ENCODE results near the gene TMCO2. TPM values are rescaled to one million over a fixed set of nuclear protein-coding genes. Genes with fewer than 3 reads are reported as not detected.

The TMCO2 gene
- total and polyA plus RNA-seq, 7 experiments from 2014 or later, result not detected

DNA sequence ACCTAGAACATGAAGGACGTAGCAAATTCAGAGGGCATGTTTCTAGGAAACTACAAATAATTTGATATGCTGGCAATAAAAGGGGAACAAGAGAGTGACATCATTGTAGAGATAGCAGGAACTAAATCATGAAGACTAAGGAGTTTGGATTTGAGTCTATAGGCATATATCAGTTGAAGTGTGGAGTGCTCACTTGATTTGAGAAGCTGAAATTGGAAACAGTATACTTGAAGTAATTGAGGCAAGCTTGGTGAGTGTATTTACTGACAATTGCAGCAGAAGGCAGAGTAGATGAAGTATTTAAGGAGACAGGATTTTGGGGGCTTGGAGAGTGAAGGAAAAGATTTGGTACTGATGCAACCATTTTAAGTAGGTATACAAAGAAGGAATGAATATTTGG, 6.4 kb upstream of the TMCO2 start:
- CTCF ChIA-PET, result interaction anchor here (0.7 to 1.1 kb wide), 2 partner anchors 89 to 269 kb away, joined by 3 read pairs; no protein-coding TSS in a partner anchor

DNA sequence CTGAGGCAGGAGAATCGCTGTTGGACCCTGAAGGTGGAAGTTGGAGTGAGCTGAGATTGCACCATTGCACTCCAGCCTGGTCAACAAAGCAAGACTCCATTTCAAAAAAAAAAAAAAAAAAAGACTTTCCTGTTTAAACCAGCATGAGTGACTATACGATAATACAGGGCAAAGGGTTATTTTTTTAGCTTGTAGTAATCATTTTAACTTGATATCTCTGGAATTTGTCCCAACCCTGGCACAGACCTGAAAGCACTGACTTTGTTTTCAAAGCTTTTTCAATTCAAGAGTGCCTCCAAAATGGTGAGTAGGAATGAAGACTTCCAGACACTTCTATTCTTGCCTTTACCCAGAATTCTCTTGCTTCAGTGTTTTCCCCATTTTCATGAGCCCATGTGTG, 4.4 kb upstream of the TMCO2 start:
- Histone ChIP-seq H3K27ac (ENCODE audit: low read depth, low read length) (no peak overlapping the region), H3K27me3 (ENCODE audit: control insufficient read depth in 2 of 2, insufficient read depth in 2 of 2, low read length in 2 of 2) (no peaks in the 10 kb centered on the region), H3K4me3 (ENCODE audit: low read length) (no peak overlapping the region), H3K9me3 (ENCODE audit: control insufficient read depth in 2 of 3, low read length in 3 of 3) (no peaks in the 10 kb centered on the region), H3K36me3 (ENCODE audit: control insufficient read depth in 2 of 3, insufficient read depth in 3 of 3, low read length in 3 of 3) (no peaks in the 10 kb centered on the region), H3K4me1 (ENCODE audit: control insufficient read depth in 2 of 2, insufficient read depth in 2 of 2, low read length in 2 of 2) (peaks cover 12 to 14% of the 10 kb centered on the region in 2 donors)
- Mint-ChIP-seq H3K36me3 (peaks cover 0 to 23% (median 11%) of the 10 kb centered on the region in 5 donors), H3K27ac (peak overlapping the region in 1 of 9 donors; percentile 26), H3K9me3 (peaks cover 0 to 5% (median 0%) of the 10 kb centered on the region in 11 donors), H3K4me1 (peaks cover 7 to 55% (median 19%) of the 10 kb centered on the region in 7 donors), H3K27me3 (no peaks in the 10 kb centered on the region), H3K4me3 (no peak overlapping the region)
- DNase-seq (no peak), ATAC-seq (no peak)
- ChIA-PET CTCF (interaction anchor here (0.6 kb wide), 1 partner anchor 36 kb away, joined by 3 read pairs; no protein-coding TSS in a partner anchor), POLR2A (no interaction called here)
- intact Hi-C loops (cut with micrococcal nuclease), result loop anchor here in 1 of 2 donors (5.0 kb wide), 2 partner anchors 81 to 159 kb away; partner anchors contain the start of gene RLF

More for the DNA sequence above, 6.4 kb upstream of the TMCO2 start:
- no peaks in the 10 kb centered on the region for H3K27me3 Mint-ChIP-seq
- Histone ChIP-seq H3K27me3 (ENCODE audit: control insufficient read depth in 2 of 2, insufficient read depth in 2 of 2, low read length in 2 of 2) (no peaks in the 10 kb centered on the region), H3K27ac (ENCODE audit: low read depth, low read length) (no peak overlapping the region), H3K4me1 (ENCODE audit: control insufficient read depth in 2 of 2, insufficient read depth in 2 of 2, low read length in 2 of 2) (peaks cover 12 to 14% of the 10 kb centered on the region in 2 donors), H3K36me3 (ENCODE audit: control insufficient read depth in 2 of 3, insufficient read depth in 3 of 3, low read length in 3 of 3) (peaks cover 9 to 17% (median 13%) of the 10 kb centered on the region in 3 experiments), H3K4me3 (ENCODE audit: low read length) (no peak overlapping the region), H3K9me3 (ENCODE audit: control insufficient read depth in 2 of 3, low read length in 3 of 3) (no peaks in the 10 kb centered on the region)
- intact Hi-C loops (cut with micrococcal nuclease), result loop anchor here in 1 of 2 donors (1.0 to 5.0 kb wide), 4 partner anchors 9 to 161 kb away; partner anchors contain the start of gene RLF
- no peak for DNase-seq
- ATAC-seq, result peak; percentile 43
- H3K4me3 Mint-ChIP-seq, result peak overlapping the region in 3 of 10 donors; percentile 2 to 64 (median 8)
- peaks cover 6 to 42% (median 31%) of the 10 kb centered on the region in 5 donors for H3K36me3 Mint-ChIP-seq
- peaks cover 7 to 75% (median 19%) of the 10 kb centered on the region in 7 donors for H3K4me1 Mint-ChIP-seq
- POLR2A ChIA-PET, result interaction anchor here (0.9 to 1.6 kb wide), 2 partner anchors 16 to 81 kb away, joined by 5 to 8 read pairs; partner anchors contain the start of gene ZMPSTE24
- H3K9me3 Mint-ChIP-seq, result peaks cover 0 to 8% (median 0%) of the 10 kb centered on the region in 11 donors
- H3K27ac Mint-ChIP-seq, result peak overlapping the region in 6 of 9 donors; percentile 2 to 81 (median 18)

- Mint-ChIP-seq H3K4me1 (peaks cover 7 to 48% (median 18%) of the 10 kb centered on the region in 7 donors), H3K27ac (no peak overlapping the region), H3K36me3 (peaks cover 0 to 16% (median 3%) of the 10 kb centered on the region in 5 donors), H3K27me3 (no peaks in the 10 kb centered on the region), H3K9me3 (peaks cover 0 to 4% (median 0%) of the 10 kb centered on the region in 11 donors), H3K4me3 (no peak overlapping the region)
- Histone ChIP-seq H3K9me3 (ENCODE audit: control insufficient read depth in 2 of 3, low read length in 3 of 3) (no peaks in the 10 kb centered on the region), H3K4me3 (ENCODE audit: low read length) (no peak overlapping the region), H3K4me1 (ENCODE audit: control insufficient read depth in 2 of 2, insufficient read depth in 2 of 2, low read length in 2 of 2) (peaks cover 12 to 14% of the 10 kb centered on the region in 2 donors), H3K27ac (ENCODE audit: low read depth, low read length) (no peak overlapping the region), H3K27me3 (ENCODE audit: control insufficient read depth in 2 of 2, insufficient read depth in 2 of 2, low read length in 2 of 2) (no peaks in the 10 kb centered on the region), H3K36me3 (ENCODE audit: control insufficient read depth in 2 of 3, insufficient read depth in 3 of 3, low read length in 3 of 3) (no peaks in the 10 kb centered on the region)
- intact Hi-C loops (cut with micrococcal nuclease), result loop anchor here in 1 of 2 donors (5.0 kb wide), 2 partner anchors 82 to 158 kb away; partner anchors contain the start of gene RLF
- ATAC-seq (no peak), DNase-seq (no peak)
- ChIA-PET CTCF (no interaction called here), POLR2A (no interaction called here)
These were observed 3.5 kb upstream of the TMCO2 start for GRCh38 chr1:40244138-40244744.

- Histone ChIP-seq H3K9me3 (ENCODE audit: control insufficient read depth in 2 of 3, low read length in 3 of 3) (no peaks in the 10 kb centered on the region), H3K27ac (ENCODE audit: low read depth, low read length) (no peak overlapping the region), H3K4me1 (ENCODE audit: control insufficient read depth in 2 of 2, insufficient read depth in 2 of 2, low read length in 2 of 2) (peaks cover 12 to 14% of the 10 kb centered on the region in 2 donors), H3K36me3 (ENCODE audit: control insufficient read depth in 2 of 3, insufficient read depth in 3 of 3, low read length in 3 of 3) (no peaks in the 10 kb centered on the region), H3K4me3 (ENCODE audit: low read length) (no peak overlapping the region), H3K27me3 (ENCODE audit: control insufficient read depth in 2 of 2, insufficient read depth in 2 of 2, low read length in 2 of 2) (no peaks in the 10 kb centered on the region)
- no peak for DNase-seq
- ATAC-seq, result no peak
- POLR2A ChIA-PET, result no interaction called here
- CTCF ChIA-PET, result no interaction called here
- no peaks in the 10 kb centered on the region for H3K27me3 Mint-ChIP-seq
- H3K4me1 Mint-ChIP-seq, result peaks cover 7 to 34% (median 16%) of the 10 kb centered on the region in 7 donors
- no peak overlapping the region for H3K27ac Mint-ChIP-seq
- H3K4me3 Mint-ChIP-seq, result no peak overlapping the region
- intact Hi-C loops (cut with micrococcal nuclease), result no loop called here
- peaks cover 0 to 4% (median 0%) of the 10 kb centered on the region in 5 donors for H3K36me3 Mint-ChIP-seq
- no peaks in the 10 kb centered on the region for H3K9me3 Mint-ChIP-seq
These were observed 2.1 kb upstream of the TMCO2 start for GRCh38 chr1:40245686-40246085.

- ATAC-seq (no peak), DNase-seq (no peak)
- no peaks in the 10 kb centered on the region for H3K27me3 ChIP-seq (ENCODE audit: control insufficient read depth in 2 of 2, insufficient read depth in 2 of 2, low read length in 2 of 2)
- no peak overlapping the region for H3K27ac Mint-ChIP-seq
- H3K9me3 ChIP-seq (ENCODE audit: control insufficient read depth in 2 of 3, low read length in 3 of 3), result no peaks in the 10 kb centered on the region
- POLR2A ChIA-PET, result interaction anchor here (0.6 kb wide), 1 partner anchor 284 kb away, joined by 3 read pairs; no protein-coding TSS in a partner anchor
- peaks cover 0 to 30% (median 6%) of the 10 kb centered on the region in 7 donors for H3K4me1 Mint-ChIP-seq
- peaks cover 0 to 3% (median 0%) of the 10 kb centered on the region in 5 donors for H3K36me3 Mint-ChIP-seq
- no peak overlapping the region for H3K4me3 Mint-ChIP-seq
- no peaks in the 10 kb centered on the region for H3K4me1 ChIP-seq (ENCODE audit: control insufficient read depth in 2 of 2, insufficient read depth in 2 of 2, low read length in 2 of 2)
- H3K36me3 ChIP-seq (ENCODE audit: control insufficient read depth in 2 of 3, insufficient read depth in 3 of 3, low read length in 3 of 3), result no peaks in the 10 kb centered on the region
- no peaks in the 10 kb centered on the region for H3K9me3 Mint-ChIP-seq
- CTCF ChIA-PET, result no interaction called here
- intact Hi-C loops (cut with micrococcal nuclease), result no loop called here
- no peak overlapping the region for H3K4me3 ChIP-seq (ENCODE audit: low read length)
- H3K27me3 Mint-ChIP-seq, result no peaks in the 10 kb centered on the region
- H3K27ac ChIP-seq (ENCODE audit: low read depth, low read length), result no peak overlapping the region
These were observed 675 bp downstream of the TMCO2 start for GRCh38 chr1:40248412-40248811.

DNA sequence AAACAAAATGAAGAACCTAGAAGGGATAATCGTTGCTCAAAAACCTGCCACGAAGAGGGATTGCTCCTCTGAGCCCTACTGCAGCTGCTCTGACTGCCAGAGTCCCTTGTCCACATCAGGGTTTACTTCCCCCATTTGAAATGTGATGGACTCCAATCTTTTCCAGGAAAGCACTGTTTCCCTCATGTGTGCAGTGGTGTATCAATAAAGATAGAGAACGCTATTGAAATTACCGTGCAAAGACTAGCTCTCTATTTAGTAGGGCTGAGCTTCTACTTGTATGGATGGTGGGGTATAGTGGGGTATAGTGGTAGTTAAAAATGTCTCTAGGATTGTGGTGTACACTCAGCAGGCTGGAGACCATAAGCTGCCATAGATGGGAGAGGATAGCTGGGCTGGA, 3.7 kb downstream of the TMCO2 start:
- POLR2A ChIA-PET, result no interaction called here

More for the DNA sequence above, 3.7 kb downstream of the TMCO2 start:
- ATAC-seq (no peak), DNase-seq (no peak)
- Mint-ChIP-seq H3K4me3 (no peak overlapping the region), H3K9me3 (no peaks in the 10 kb centered on the region), H3K27me3 (no peaks in the 10 kb centered on the region), H3K27ac (peak overlapping the region in 1 of 9 donors; percentile 9), H3K4me1 (peaks cover 14 to 29% (median 21%) of the 10 kb centered on the region in 7 donors), H3K36me3 (peaks cover 0 to 8% (median 0%) of the 10 kb centered on the region in 5 donors)
- intact Hi-C loops (cut with micrococcal nuclease), result loop anchor here in 1 of 2 donors (10.0 kb wide), 1 partner anchor 443 kb away; the partner anchor contains the start of gene NFYC
- Histone ChIP-seq H3K36me3 (ENCODE audit: control insufficient read depth in 2 of 3, insufficient read depth in 3 of 3, low read length in 3 of 3) (no peaks in the 10 kb centered on the region), H3K4me1 (ENCODE audit: control insufficient read depth in 2 of 2, insufficient read depth in 2 of 2, low read length in 2 of 2) (peaks cover 2 to 3% of the 10 kb centered on the region in 2 donors), H3K9me3 (ENCODE audit: control insufficient read depth in 2 of 3, low read length in 3 of 3) (no peaks in the 10 kb centered on the region), H3K4me3 (ENCODE audit: low read length) (no peak overlapping the region), H3K27ac (ENCODE audit: low read depth, low read length) (no peak overlapping the region), H3K27me3 (ENCODE audit: control insufficient read depth in 2 of 2, insufficient read depth in 2 of 2, low read length in 2 of 2) (no peaks in the 10 kb centered on the region)
- CTCF ChIA-PET, result interaction anchor here (0.6 kb wide), 1 partner anchor 90 kb away, joined by 3 read pairs; no protein-coding TSS in a partner anchor
